HCT116 (cell line): Measurements from ENCODE around the gene SPOPL. TPM values are rescaled to one million over a fixed set of nuclear protein-coding genes. Genes with fewer than 3 reads are reported as not detected.

Experiments
- ATAC-seq: fragments of 200-7000 bp; cut with Tn5 transposase; 2 replicates; pipeline ENCODE4 v1.9.1; 2020; ENCODE audit warnings: mild to moderate bottlenecking, moderate library complexity
- BruUV-seq: library from RNA; stranded (reverse); fragments of 400-500 nt; replicated peaks from 2 replicates; lab custom pipeline; 2021; lab: Mats Ljungman, UMichigan
- CTCF ChIA-PET: fragments of 300-600 bp; sonication (Branson Sonifier 250); formaldehyde crosslinking; loops from one replicate; lab custom pipeline; 2021; ENCODE audit warnings: antibody characterized with exemption; lab: Charles Lee
- POLR2A ChIA-PET: fragments of 300-600, 350-600 bp; sonication (Branson Sonifier 250); formaldehyde crosslinking; loops from one replicate; lab custom pipeline; 2021; ENCODE audit warnings: antibody characterized with exemption; lab: Charles Lee
- RAD21 ChIA-PET, 2 experiments: fragments of 300-600 bp; sonication (Branson Sonifier 250); formaldehyde crosslinking; loops; one replicate each; lab custom pipeline; 2023; ENCODE audit warnings: low total read pairs in 2 of 2; ENCODE audit not compliant: uncharacterized antibody in 2 of 2, unreplicated experiment in 2 of 2, low non-redundant PET in 1 of 2; lab: Charles Lee
- DNase-seq: peaks from one replicate; pipeline ENCODE4 v3.0.0-alpha.2; 2010; ENCODE audit warnings: low read depth, low spot score
- H2AFZ ChIP-seq: fragments of 200-600 bp; shearing (Covaris generic), sonication (generic); 2 replicates; pipeline ENCODE4 v1.6.1; 2017; ENCODE audit warnings: low read depth, mixed run types, mixed read lengths, antibody characterized with exemption, low read length; ENCODE audit not compliant: poor library complexity, severe bottlenecking
- H3K27ac ChIP-seq: 2 replicates; pipeline ENCODE4 v1.5.1; 2012; ENCODE audit warnings: low read depth, low read length
- H3K27me3 ChIP-seq: fragments of 200-600 bp; sonication (generic); 2 replicates; pipeline ENCODE4 v1.6.1; 2016; ENCODE audit warnings: mixed run types, low read length, mixed read lengths; ENCODE audit not compliant: insufficient read depth
- H3K36me3 ChIP-seq, 2 experiments: fragments of 200-500 bp in 1 of 2; fragments of 200-600 bp in 1 of 2; sonication (Bioruptor generic) in 1 of 2; sonication (generic) in 1 of 2; 2 replicates each; pipeline versions ENCODE4 v1.5.1 to v1.6.1; 2014 to 2016; ENCODE audit warnings: low read length in 2 of 2, inconsistent platforms in 1 of 2, mixed read lengths in 1 of 2, mixed run types in 1 of 2; ENCODE audit not compliant: insufficient read depth in 2 of 2, control insufficient read depth in 1 of 2
- H3K4me1 ChIP-seq, 2 experiments: fragments of 200-600 bp in 1 of 2; sonication (generic) in 1 of 2; 2 replicates each; pipeline versions ENCODE4 v1.5.1 to v1.6.1; 2012 to 2017; ENCODE audit warnings: low read length in 2 of 2, inconsistent platforms in 1 of 2, mild to moderate bottlenecking in 1 of 2, mixed read lengths in 1 of 2, mixed run types in 1 of 2, moderate library complexity in 1 of 2; ENCODE audit not compliant: insufficient read depth in 2 of 2, control insufficient read depth in 1 of 2
- H3K4me2 ChIP-seq: fragments of 200-600 bp; sonication (generic); 2 replicates; pipeline ENCODE4 v1.6.1; 2017; ENCODE audit warnings: mixed run types, low read length, mixed read lengths
- H3K4me3 ChIP-seq, 2 experiments: fragments of 200-600 bp in 1 of 2; sonication (generic) in 1 of 2; replicated peaks in 1 of 2; 2 replicates each; pipeline ENCODE4 v1.5.1; 2011 to 2016; ENCODE audit warnings: low read length in 2 of 2, control low read depth in 1 of 2, low read depth in 1 of 2, mild to moderate bottlenecking in 1 of 2, mixed read lengths in 1 of 2, mixed run types in 1 of 2
- H3K79me2 ChIP-seq: fragments of 200-600 bp; sonication (generic); 2 replicates; pipeline ENCODE4 v1.6.1; 2017; ENCODE audit warnings: mild to moderate bottlenecking, mixed run types, low read length, moderate library complexity, mixed read lengths; ENCODE audit not compliant: insufficient read depth
- H3K9ac ChIP-seq: fragments of 200-600 bp; sonication (generic); 2 replicates; pipeline ENCODE4 v1.6.1; 2016; ENCODE audit warnings: low read length, mixed read lengths
- H3K9me2 ChIP-seq: fragments of 200-600 bp; sonication (generic), shearing (Covaris generic); 2 replicates; pipeline ENCODE4 v1.6.1; 2017; ENCODE audit warnings: mixed run types, mild to moderate bottlenecking, moderate library complexity; ENCODE audit not compliant: insufficient read depth
- H3K9me3 ChIP-seq, 2 experiments: fragments of 200-500 bp in 1 of 2; fragments of 200-600 bp in 1 of 2; sonication (Bioruptor generic) in 1 of 2; sonication (generic) in 1 of 2; 2 replicates each; pipeline ENCODE4 v1.6.1; 2014 to 2017; ENCODE audit warnings: low read length in 2 of 2, mixed read lengths in 2 of 2, inconsistent platforms in 1 of 2, low read depth in 1 of 2, mild to moderate bottlenecking in 1 of 2, mixed run types in 1 of 2, moderate library complexity in 1 of 2; ENCODE audit not compliant: control insufficient read depth in 1 of 2, insufficient read depth in 1 of 2
- H4K20me1 ChIP-seq: fragments of 200-600 bp; sonication (generic), shearing (Covaris generic); 2 replicates; pipeline ENCODE4 v1.6.1; 2017; ENCODE audit warnings: mixed run types, mild to moderate bottlenecking, moderate library complexity; ENCODE audit not compliant: insufficient read depth
- CBX3 ChIP-seq: IDR thresholded peaks from 2 replicates; pipeline ENCODE4 v1.6.1; 2012; ENCODE audit warnings: low read depth
- CEBPB ChIP-seq: IDR thresholded peaks from 2 replicates; pipeline ENCODE4 v1.6.1; 2012; ENCODE audit warnings: low read depth
- ELF1 ChIP-seq: IDR thresholded peaks from 2 replicates; pipeline ENCODE4 v1.6.1; 2012; ENCODE audit warnings: low read depth, borderline replicate concordance
- EZH2phosphoT487 ChIP-seq: fragments of 200-600 bp; IDR thresholded peaks from 2 replicates; pipeline ENCODE4 v1.6.1; 2018; ENCODE audit warnings: antibody characterized with exemption, borderline replicate concordance
- FOSL1 ChIP-seq: IDR thresholded peaks from 2 replicates; pipeline ENCODE4 v1.6.1; 2012; ENCODE audit warnings: low read depth
- MAX ChIP-seq: IDR thresholded peaks from 2 replicates; pipeline ENCODE4 v1.6.1; 2012
- POLR2AphosphoS5 ChIP-seq: IDR thresholded peaks from 2 replicates; pipeline ENCODE4 v1.6.1; 2011; ENCODE audit warnings: mild to moderate bottlenecking, low read depth, low read length, moderate library complexity
- REST ChIP-seq: IDR thresholded peaks from 2 replicates; pipeline ENCODE4 v1.6.1; 2012; ENCODE audit warnings: low read depth
- SIN3A ChIP-seq: IDR thresholded peaks from 2 replicates; pipeline ENCODE4 v1.6.1; 2012; ENCODE audit warnings: low read depth
- YY1 ChIP-seq: IDR thresholded peaks from 2 replicates; pipeline ENCODE4 v1.6.1; 2011; ENCODE audit warnings: low read length, low read depth, moderate library complexity, mild to moderate bottlenecking; ENCODE audit not compliant: insufficient replicate concordance; ENCODE audit errors: extremely low read depth
- ZBTB33 ChIP-seq: IDR thresholded peaks from 2 replicates; pipeline ENCODE4 v1.6.1; 2011; ENCODE audit warnings: mild to moderate bottlenecking, low read length, moderate library complexity; ENCODE audit not compliant: insufficient replicate concordance; ENCODE audit errors: extremely low read depth
- ZFX ChIP-seq: fragments of 450-650 bp; IDR thresholded peaks from 2 replicates; pipeline ENCODE4 v1.6.1; 2017
- ZNF274 ChIP-seq: fragments of 200-500 bp; sonication (Bioruptor generic); IDR thresholded peaks from 2 replicates; pipeline ENCODE4 v1.6.1; 2014; ENCODE audit warnings: mild to moderate bottlenecking, low read depth, low read length, inconsistent platforms
- intact Hi-C: fragments of 100-400 bp; cut with micrococcal nuclease; formaldehyde crosslinking; loops from 2 replicates; pipeline ENCODE4 v1.10.0; 2022
- total RNA-seq: library from RNA; stranded (reverse); gene quantifications from one replicate; pipeline ENCODE4 v1.2.1, GENCODE V29; 2021; ENCODE audit not compliant: unreplicated experiment
- TF ChIP-seq, protein P1 (sequence below), 3 experiments: fragments of 200-600 bp in 1 of 3; sonication (generic) in 1 of 3; IDR thresholded peaks in 2 of 3; conservative IDR thresholded peaks in 1 of 3; 2 replicates each; pipeline ENCODE4 v1.5.1; 2012 to 2017; ENCODE audit warnings: low read depth in 2 of 3, low read length in 2 of 3, antibody characterized with exemption in 1 of 3, borderline replicate concordance in 1 of 3, control low read depth in 1 of 3, mild to moderate bottlenecking in 1 of 3, mixed read lengths in 1 of 3, mixed run types in 1 of 3, moderate library complexity in 1 of 3; ENCODE audit not compliant: insufficient read depth in 1 of 3
- TF ChIP-seq, protein P2 (sequence below): IDR thresholded peaks from 2 replicates; pipeline ENCODE4 v1.6.1; 2012

SPOPL gene
- total RNA-seq, 1 experiment from 2014 or later: 48.3 TPM

- no peak for TF ChIP-seq EZH2phosphoT487
- no peak for TF ChIP-seq SIN3A
- TF ChIP-seq MAX: no peak
These were observed 107.9 kb downstream of the SPOPL start (continued) for GRCh38 chr2:138609446-138609845.

GRCh38 chr2:138610201-138610953 lies 108.8 kb downstream of the SPOPL start:
- no peak for DNase-seq
- ChIA-PET CTCF (no interaction called here), RAD21 (no interaction called here), POLR2A (no interaction called here)
- ATAC-seq: no peak
- H3K4me2 ChIP-seq: no peak overlapping the region
- H3K27ac ChIP-seq: no peak overlapping the region
- no peak overlapping the region for H3K4me3 ChIP-seq
- H4K20me1 ChIP-seq: no peaks in the 10 kb centered on the region
- intact Hi-C loops: no loop called here
- H3K9ac ChIP-seq: no peak overlapping the region
- H3K79me2 ChIP-seq: no peaks in the 10 kb centered on the region
- H3K36me3 ChIP-seq: no peaks in the 10 kb centered on the region
- no peaks in the 10 kb centered on the region for H3K9me3 ChIP-seq
- no peaks in the 10 kb centered on the region for H3K9me2 ChIP-seq
- H2AFZ ChIP-seq: no peak overlapping the region
- H3K27me3 ChIP-seq: no peaks in the 10 kb centered on the region
- H3K4me1 ChIP-seq: peaks cover 0 to 4% of the 10 kb centered on the region in 2 experiments; a peak in 1 of 4 replicates
- BruUV-seq: no TSS peak
- TF ChIP-seq, protein P1, sequence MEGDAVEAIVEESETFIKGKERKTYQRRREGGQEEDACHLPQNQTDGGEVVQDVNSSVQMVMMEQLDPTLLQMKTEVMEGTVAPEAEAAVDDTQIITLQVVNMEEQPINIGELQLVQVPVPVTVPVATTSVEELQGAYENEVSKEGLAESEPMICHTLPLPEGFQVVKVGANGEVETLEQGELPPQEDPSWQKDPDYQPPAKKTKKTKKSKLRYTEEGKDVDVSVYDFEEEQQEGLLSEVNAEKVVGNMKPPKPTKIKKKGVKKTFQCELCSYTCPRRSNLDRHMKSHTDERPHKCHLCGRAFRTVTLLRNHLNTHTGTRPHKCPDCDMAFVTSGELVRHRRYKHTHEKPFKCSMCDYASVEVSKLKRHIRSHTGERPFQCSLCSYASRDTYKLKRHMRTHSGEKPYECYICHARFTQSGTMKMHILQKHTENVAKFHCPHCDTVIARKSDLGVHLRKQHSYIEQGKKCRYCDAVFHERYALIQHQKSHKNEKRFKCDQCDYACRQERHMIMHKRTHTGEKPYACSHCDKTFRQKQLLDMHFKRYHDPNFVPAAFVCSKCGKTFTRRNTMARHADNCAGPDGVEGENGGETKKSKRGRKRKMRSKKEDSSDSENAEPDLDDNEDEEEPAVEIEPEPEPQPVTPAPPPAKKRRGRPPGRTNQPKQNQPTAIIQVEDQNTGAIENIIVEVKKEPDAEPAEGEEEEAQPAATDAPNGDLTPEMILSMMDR (IDR thresholded peaks at IDR 0.05 in 2 of 3, conservative IDR thresholded peaks at IDR 0.05 in 1 of 3; ENCODE audit: borderline replicate concordance in 1 of 3, insufficient read depth in 1 of 3, low read depth in 2 of 3, low read length in 2 of 3): no peak
- TF ChIP-seq ZNF274: no peak
- TF ChIP-seq ELF1: no peak
- TF ChIP-seq ZBTB33: no peak
- TF ChIP-seq MAX: no peak
- TF ChIP-seq POLR2AphosphoS5: no peak
- no peak for TF ChIP-seq CEBPB
- no peak for TF ChIP-seq SIN3A
- TF ChIP-seq FOSL1: no peak
- TF ChIP-seq CBX3: no peak
- no peak for TF ChIP-seq YY1
- TF ChIP-seq, protein P2, sequence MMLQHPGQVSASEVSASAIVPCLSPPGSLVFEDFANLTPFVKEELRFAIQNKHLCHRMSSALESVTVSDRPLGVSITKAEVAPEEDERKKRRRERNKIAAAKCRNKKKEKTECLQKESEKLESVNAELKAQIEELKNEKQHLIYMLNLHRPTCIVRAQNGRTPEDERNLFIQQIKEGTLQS: no peak
- TF ChIP-seq ZFX: no peak
- no peak for TF ChIP-seq REST
